Superior temporal gyrus (tissue), 1 donor: ENCODE data around the gene RABIF.

Source experiments
- DNase-seq: peaks from one replicate; pipeline ENCODE4 v3.0.0-alpha.2; 2016; ENCODE audit errors: extremely low spot score

RABIF gene

GRCh38 chr1:202873026-202873425 lies 15.9 kb downstream of the RABIF start:
- DNase-seq, result no peak

GRCh38 chr1:202871367-202871766 lies 17.6 kb downstream of the RABIF start:
- DNase-seq, result no peak

GRCh38 chr1:202862679-202863560 lies 26.0 kb downstream of the RABIF start:
- no peak for DNase-seq

GRCh38 chr1:202861420-202862132 lies 27.4 kb downstream of the RABIF start:
- DNase-seq, result peak; percentile 94

GRCh38 chr1:202860744-202861419 lies 28.1 kb downstream of the RABIF start:
- peak; percentile 37 for DNase-seq

- DNase-seq, result no peak
Observed at GRCh38 chr1:202858789-202859414, 30.0 kb downstream of the RABIF start.

- no peak for DNase-seq
Observed at GRCh38 chr1:202858331-202858730, 30.6 kb downstream of the RABIF start.

GRCh38 chr1:202857136-202857610 lies 31.8 kb downstream of the RABIF start:
- DNase-seq, result no peak

GRCh38 chr1:202856014-202856413 lies 32.9 kb downstream of the RABIF start:
- DNase-seq, result no peak

GRCh38 chr1:202854787-202855186 lies 34.2 kb downstream of the RABIF start:
- DNase-seq, result no peak

- no peak for DNase-seq
Observed at GRCh38 chr1:202852163-202852904, 36.6 kb downstream of the RABIF start.

- DNase-seq, result no peak
Observed at GRCh38 chr1:202850593-202851362, 38.2 kb downstream of the RABIF start.

GRCh38 chr1:202848191-202848542 lies 40.8 kb downstream of the RABIF start:
- peak; percentile 45 for DNase-seq

GRCh38 chr1:202844935-202845334 lies 44.0 kb downstream of the RABIF start:
- no peak for DNase-seq

GRCh38 chr1:202844259-202844658 lies 44.7 kb downstream of the RABIF start:
- no peak for DNase-seq

GRCh38 chr1:202843081-202843480 lies 45.9 kb downstream of the RABIF start:
- DNase-seq, result no peak

GRCh38 chr1:202837746-202838262 lies 51.1 kb downstream of the RABIF start:
- no peak for DNase-seq

GRCh38 chr1:202836623-202837403 lies 52.1 kb downstream of the RABIF start:
- DNase-seq, result no peak

- DNase-seq, result no peak
Observed at GRCh38 chr1:202835548-202836072, 53.3 kb downstream of the RABIF start.
